ENCODE results near the gene SHB. TPM values are rescaled to one million over a fixed set of nuclear protein-coding genes. Genes with fewer than 3 reads are reported as not detected.

The SHB gene
- total RNA-seq, 1 experiment from 2014 or later: 7.6 TPM

GRCh38 chr9:37960631-37961030 is 108.4 kb downstream of the SHB start:
- intact Hi-C loops (cut with micrococcal nuclease; ENCODE audit: unreplicated experiment): loop anchor here (10.0 kb wide), 1 partner anchor 84 kb away; no protein-coding TSS in a partner anchor
- BruUV-seq (replicated peaks): no TSS peak
- Mint-ChIP-seq H3K4me3 (ENCODE audit: low read depth, unreplicated experiment) (no peak overlapping the region), H3K27ac (ENCODE audit: unreplicated experiment) (no peak overlapping the region), H3K27me3 (ENCODE audit: unreplicated experiment) (no peaks in the 10 kb centered on the region), H3K4me1 (ENCODE audit: low read depth, unreplicated experiment) (peaks cover 10% of the 10 kb centered on the region), H3K9me3 (ENCODE audit: low read depth, unreplicated experiment) (no peaks in the 10 kb centered on the region), H3K36me3 (ENCODE audit: insufficient read depth, unreplicated experiment) (peaks cover 14% of the 10 kb centered on the region)
- DNase-seq: no peak
- no peak for TF ChIP-seq CTCF (IDR thresholded peaks at IDR 0.05; ENCODE audit: unreplicated experiment)
- CTCF ChIA-PET: no interaction called here

- TF ChIP-seq CTCF (IDR thresholded peaks at IDR 0.05; ENCODE audit: unreplicated experiment): no peak
- Mint-ChIP-seq H3K4me3 (ENCODE audit: low read depth, unreplicated experiment) (no peak overlapping the region), H3K4me1 (ENCODE audit: low read depth, unreplicated experiment) (peaks cover 11% of the 10 kb centered on the region), H3K36me3 (ENCODE audit: insufficient read depth, unreplicated experiment) (peaks cover 11% of the 10 kb centered on the region), H3K27me3 (ENCODE audit: unreplicated experiment) (no peaks in the 10 kb centered on the region), H3K27ac (ENCODE audit: unreplicated experiment) (no peak overlapping the region), H3K9me3 (ENCODE audit: low read depth, unreplicated experiment) (no peaks in the 10 kb centered on the region)
- intact Hi-C loops (cut with micrococcal nuclease; ENCODE audit: unreplicated experiment): loop anchor here (10.0 kb wide), 1 partner anchor 85 kb away; no protein-coding TSS in a partner anchor
- no peak for DNase-seq
- BruUV-seq (replicated peaks): no TSS peak
- CTCF ChIA-PET: no interaction called here
Measured at GRCh38 chr9:37959976-37960375, 109.1 kb downstream of the SHB start.

GRCh38 chr9:37958154-37958553 is 110.9 kb downstream of the SHB start:
- CTCF ChIA-PET: no interaction called here
- no peaks in the 10 kb centered on the region for H3K9me3 Mint-ChIP-seq (ENCODE audit: low read depth, unreplicated experiment)
- no peak overlapping the region for H3K4me3 Mint-ChIP-seq (ENCODE audit: low read depth, unreplicated experiment)
- intact Hi-C loops (cut with micrococcal nuclease; ENCODE audit: unreplicated experiment): no loop called here
- H3K27me3 Mint-ChIP-seq (ENCODE audit: unreplicated experiment): no peaks in the 10 kb centered on the region
- DNase-seq: no peak
- H3K4me1 Mint-ChIP-seq (ENCODE audit: low read depth, unreplicated experiment): peaks cover 19% of the 10 kb centered on the region
- H3K27ac Mint-ChIP-seq (ENCODE audit: unreplicated experiment): no peak overlapping the region
- no peak for TF ChIP-seq CTCF (IDR thresholded peaks at IDR 0.05; ENCODE audit: unreplicated experiment)
- peaks cover under 1% of the 10 kb centered on the region for H3K36me3 Mint-ChIP-seq (ENCODE audit: insufficient read depth, unreplicated experiment)
- no TSS peak for BruUV-seq (replicated peaks)

- intact Hi-C loops (cut with micrococcal nuclease; ENCODE audit: unreplicated experiment): no loop called here
- no peak for DNase-seq
- H3K9me3 Mint-ChIP-seq (ENCODE audit: low read depth, unreplicated experiment): no peaks in the 10 kb centered on the region
- no peak overlapping the region for H3K4me3 Mint-ChIP-seq (ENCODE audit: low read depth, unreplicated experiment)
- no TSS peak for BruUV-seq (replicated peaks)
- no peaks in the 10 kb centered on the region for H3K27me3 Mint-ChIP-seq (ENCODE audit: unreplicated experiment)
- peaks cover 2% of the 10 kb centered on the region for H3K36me3 Mint-ChIP-seq (ENCODE audit: insufficient read depth, unreplicated experiment)
- no peak overlapping the region for H3K27ac Mint-ChIP-seq (ENCODE audit: unreplicated experiment)
- CTCF ChIA-PET: no interaction called here
- peaks cover 25% of the 10 kb centered on the region for H3K4me1 Mint-ChIP-seq (ENCODE audit: low read depth, unreplicated experiment)
- TF ChIP-seq CTCF (IDR thresholded peaks at IDR 0.05; ENCODE audit: unreplicated experiment): no peak
Measured at GRCh38 chr9:37957664-37957953, 111.4 kb downstream of the SHB start.
